GM23338 (cell line): ENCODE data around the gene LRRN4. TPM values are rescaled to one million over a fixed set of nuclear protein-coding genes. Genes with fewer than 3 reads are reported as not detected.
A peak's percentile ranks its signal among the peaks of the same experiment; 100 is the strongest.

Source experiments
- ATAC-seq: fragments of 200-7000 bp; cut with Tn5 transposase; 3 replicates; pipeline ENCODE4 v1.9.1; 2020
- DNase-seq: peaks from one replicate; pipeline ENCODE4 v3.0.0-alpha.2; 2015; ENCODE audit warnings: low spot score
- H2AFZ ChIP-seq: fragments of 200-600 bp; sonication (generic); 2 replicates; pipeline ENCODE4 v1.8.0; 2016; ENCODE audit warnings: antibody characterized with exemption, mild to moderate bottlenecking, moderate library complexity
- H3F3A ChIP-seq: fragments of 200-600 bp; sonication (generic); replicated peaks from 2 replicates; pipeline ENCODE4 v1.8.0; 2017; ENCODE audit warnings: antibody characterized with exemption, mixed run types, low read depth
- H3K27ac ChIP-seq: fragments of 200-600 bp; sonication (generic); 2 replicates; pipeline ENCODE4 v1.6.1; 2016; ENCODE audit warnings: low read depth
- H3K27me3 ChIP-seq: fragments of 200-600 bp; sonication (generic); 2 replicates; pipeline ENCODE4 v1.8.0; 2016; ENCODE audit warnings: mild to moderate bottlenecking, mixed run types, moderate library complexity; ENCODE audit not compliant: insufficient read depth
- H3K36me3 ChIP-seq: fragments of 200-600 bp; sonication (generic); 2 replicates; pipeline ENCODE4 v1.8.0; 2016; ENCODE audit warnings: mild to moderate bottlenecking; ENCODE audit not compliant: insufficient read depth
- H3K4me1 ChIP-seq: fragments of 200-600 bp; sonication (generic); 2 replicates; pipeline ENCODE4 v1.8.0; 2016; ENCODE audit warnings: mild to moderate bottlenecking, moderate library complexity; ENCODE audit not compliant: insufficient read depth
- H3K4me2 ChIP-seq: fragments of 200-600 bp; sonication (generic); 2 replicates; pipeline ENCODE4 v1.7.1; 2017; ENCODE audit warnings: mixed run types
- H3K4me3 ChIP-seq: fragments of 200-600 bp; sonication (generic); 2 replicates; pipeline ENCODE4 v1.6.1; 2016; ENCODE audit warnings: mixed run types
- H3K79me2 ChIP-seq: fragments of 200-600 bp; sonication (generic); replicated peaks from 2 replicates; pipeline ENCODE4 v1.8.0; 2017; ENCODE audit warnings: mild to moderate bottlenecking; ENCODE audit not compliant: insufficient read depth
- H3K9me2 ChIP-seq: fragments of 200-600 bp; sonication (generic); 2 replicates; pipeline ENCODE4 v1.8.0; 2017; ENCODE audit not compliant: insufficient read depth
- H4K20me1 ChIP-seq: fragments of 200-600 bp; sonication (generic); replicated peaks from 2 replicates; pipeline ENCODE4 v1.8.0; 2017; ENCODE audit warnings: mild to moderate bottlenecking; ENCODE audit not compliant: insufficient read depth
- H3K27ac Mint-ChIP-seq: 2 replicates; pipeline ENCODE4 v1.8.0; 2020; ENCODE audit warnings: inconsistent platforms, mild to moderate bottlenecking, moderate library complexity, mixed read lengths
- H3K27me3 Mint-ChIP-seq: 3 replicates; pipeline ENCODE4 v1.8.0; 2022; ENCODE audit warnings: low read depth, mild to moderate bottlenecking, moderate library complexity, mixed read lengths, inconsistent platforms; ENCODE audit not compliant: insufficient read depth, poor library complexity
- H3K36me3 Mint-ChIP-seq: 3 replicates; pipeline ENCODE4 v1.8.0; 2021; ENCODE audit warnings: low read depth, mild to moderate bottlenecking, inconsistent platforms, moderate library complexity, mixed read lengths
- H3K4me1 Mint-ChIP-seq: 3 replicates; pipeline ENCODE4 v1.8.0; 2020; ENCODE audit warnings: mild to moderate bottlenecking, inconsistent platforms, mixed read lengths
- H3K4me3 Mint-ChIP-seq: 3 replicates; pipeline ENCODE4 v1.8.0; 2021; ENCODE audit warnings: moderate library complexity, mild to moderate bottlenecking, inconsistent platforms, mixed read lengths
- H3K9me3 Mint-ChIP-seq: 3 replicates; pipeline ENCODE4 v1.8.0; 2020; ENCODE audit warnings: moderate library complexity, mild to moderate bottlenecking, inconsistent platforms, mixed read lengths
- CREB1 ChIP-seq: fragments of 250-450 bp; sonication (Bioruptor Pico); IDR thresholded peaks from 2 replicates; pipeline ENCODE4 v1.5.0; 2020; ENCODE audit warnings: low read depth, mild to moderate bottlenecking, moderate library complexity
- CTCF ChIP-seq, 2 experiments: fragments of 200-600 bp in 1 of 2; sonication (generic) in 1 of 2; conservative IDR thresholded peaks; 2 replicates each; pipeline versions ENCODE4 v1.5.1 to v1.6.1; 2016 to 2017; ENCODE audit warnings: antibody characterized with exemption in 2 of 2, low read depth in 2 of 2, mild to moderate bottlenecking in 2 of 2, moderate library complexity in 1 of 2
- EZH2 ChIP-seq: fragments of 200-600 bp; sonication (generic); IDR thresholded peaks from one replicate; pipeline ENCODE4 v1.8.0; 2017; ENCODE audit warnings: antibody characterized with exemption, mild to moderate bottlenecking, low read depth; ENCODE audit not compliant: unreplicated experiment
- EZH2phosphoT487 ChIP-seq: fragments of 200-600 bp; sonication (generic); IDR thresholded peaks from one replicate; pipeline ENCODE4 v1.8.1; 2018; ENCODE audit warnings: antibody characterized with exemption; ENCODE audit not compliant: unreplicated experiment
- JUNB ChIP-seq: IDR thresholded peaks from one replicate; pipeline ENCODE4 v1.6.1; 2016; ENCODE audit warnings: antibody characterized with exemption; ENCODE audit not compliant: unreplicated experiment
- POLR2AphosphoS5 ChIP-seq: IDR thresholded peaks from 2 replicates; pipeline ENCODE4 v1.6.1; 2016; ENCODE audit warnings: antibody characterized with exemption, low read depth
- REST ChIP-seq: IDR thresholded peaks from one replicate; pipeline ENCODE4 v1.6.1; 2018; ENCODE audit warnings: antibody characterized with exemption; ENCODE audit not compliant: unreplicated experiment
- STAT1 ChIP-seq: IDR thresholded peaks from one replicate; pipeline ENCODE4 v1.6.1; 2016; ENCODE audit warnings: antibody characterized with exemption; ENCODE audit not compliant: unreplicated experiment
- ZNF331 ChIP-seq: fragments of 250-450 bp; sonication (Bioruptor Pico); IDR thresholded peaks from 2 replicates; pipeline ENCODE4 v1.5.0; 2020; ENCODE audit warnings: low read depth, mild to moderate bottlenecking, moderate library complexity
- polyA plus RNA-seq: library from polyadenylated mRNA; unstranded; fragments of >200 nt; fragmentation: Nextera tagmentation; extraction: Ambion mirVana; gene quantifications from 2 replicates; pipeline ENCODE4 v1.2.1, GENCODE V29; 2016
- total RNA-seq: library from RNA; depleted of rRNA; stranded (reverse); fragments of >200 nt; shearing (Covaris generic); gene quantifications from 2 replicates; pipeline ENCODE4 v1.2.3, GENCODE V29; 2014

The LRRN4 gene
- total and polyA plus RNA-seq, 2 experiments from 2014 or later = 0.21 to 2.2 TPM

- TF ChIP-seq STAT1 (no peak), CREB1 (CRISPR knock-in tag) (no peak), REST (no peak), EZH2 (no peak), JUNB (no peak), EZH2phosphoT487 (no peak)
Observed at GRCh38 chr20:6014017-6014416, 39.8 kb downstream of the LRRN4 start (continued).

GRCh38 chr20:6012179-6012578 lies 41.7 kb downstream of the LRRN4 start:
- H3K4me3 Mint-ChIP-seq = no peak overlapping the region
- H3K27ac ChIP-seq = no peak overlapping the region
- H3F3A ChIP-seq = no peaks in the 10 kb centered on the region
- no peak overlapping the region for H3K27ac Mint-ChIP-seq
- no peak for TF ChIP-seq CREB1 (CRISPR knock-in tag)
- TF ChIP-seq CTCF (conservative IDR thresholded peaks at IDR 0.05; ENCODE audit: low read depth in 2 of 2) = no peak
- no peak for TF ChIP-seq ZNF331 (CRISPR knock-in tag)
- H3K36me3 ChIP-seq = peaks cover 16% of the 10 kb centered on the region
- no peaks in the 10 kb centered on the region for H3K27me3 ChIP-seq
- no peak for DNase-seq
- H3K36me3 Mint-ChIP-seq = peaks cover 40% of the 10 kb centered on the region
- no peak overlapping the region for H3K4me2 ChIP-seq
- H3K9me2 ChIP-seq = no peaks in the 10 kb centered on the region
- peaks cover 12% of the 10 kb centered on the region; the same call in 2 of the 3 replicates for H3K4me1 Mint-ChIP-seq
- H4K20me1 ChIP-seq = peaks cover 32% of the 10 kb centered on the region
- no peaks in the 10 kb centered on the region for H3K27me3 Mint-ChIP-seq
- ATAC-seq = no peak
- H3K79me2 ChIP-seq = peaks cover 71% of the 10 kb centered on the region
- peaks cover 5% of the 10 kb centered on the region; the same call in 1 of the 2 replicates for H3K4me1 ChIP-seq
- no peak overlapping the region for H3K4me3 ChIP-seq
- H2AFZ ChIP-seq = no peak overlapping the region
- H3K9me3 Mint-ChIP-seq = no peaks in the 10 kb centered on the region

GRCh38 chr20:6008254-6008653 lies 45.6 kb downstream of the LRRN4 start:
- ATAC-seq (no peak), DNase-seq (no peak)
- peaks cover 31% of the 10 kb centered on the region for H3K36me3 Mint-ChIP-seq
- Histone ChIP-seq H3K27me3 (no peaks in the 10 kb centered on the region), H3K4me3 (peak overlapping the region; percentile 97; the same call in 1 of the 2 replicates), H3K4me1 (peaks cover 14% of the 10 kb centered on the region), H4K20me1 (peaks cover 31% of the 10 kb centered on the region), H3K4me2 (no peak overlapping the region), H3K79me2 (peaks cover 57% of the 10 kb centered on the region), H3K9me2 (no peaks in the 10 kb centered on the region), H3K36me3 (peaks cover 12% of the 10 kb centered on the region), H2AFZ (no peak overlapping the region), H3K27ac (no peak overlapping the region), H3F3A (no peaks in the 10 kb centered on the region)
- H3K9me3 Mint-ChIP-seq = no peaks in the 10 kb centered on the region
- H3K27me3 Mint-ChIP-seq = peaks cover 2% of the 10 kb centered on the region
- no peak overlapping the region for H3K27ac Mint-ChIP-seq
- peaks cover 12% of the 10 kb centered on the region; the same call in 2 of the 3 replicates for H3K4me1 Mint-ChIP-seq
- no peak overlapping the region for H3K4me3 Mint-ChIP-seq
- TF ChIP-seq CTCF (conservative IDR thresholded peaks at IDR 0.05; ENCODE audit: low read depth in 2 of 2) (no peak), EZH2phosphoT487 (no peak), POLR2AphosphoS5 (no peak)
